Measurements from ENCODE around the gene CAV3.

GRCh38 chr3:8755564-8756237 is 22.1 kb downstream of the CAV3 start:
- TF ChIP-seq EZH2 (IDR thresholded peaks at IDR 0.05; ENCODE audit: insufficient read depth, poor library complexity, severe bottlenecking) (no peak), EZH2phosphoT487 (IDR thresholded peaks at IDR 0.05; ENCODE audit: insufficient read depth, low read depth) (no peak)
